ENCODE measurements around the gene ZFPM1. TPM values are rescaled to one million over a fixed set of nuclear protein-coding genes. Genes with fewer than 3 reads are reported as not detected.

The ZFPM1 gene
- total RNA-seq, 2 donors from 2014 or later = 1.7 to 2.4 TPM

GRCh38 chr16:88454523-88454947 lies 1.5 kb downstream of the ZFPM1 start:
- H3K4me3 ChIP-seq = peak overlapping the region; percentile 54 to 60
- peak overlapping the region; percentile 57 to 78 for H3K27ac ChIP-seq
- no peaks in the 10 kb centered on the region for H3K27me3 ChIP-seq

GRCh38 chr16:88455610-88456355 lies 2.7 kb downstream of the ZFPM1 start:
- peak overlapping the region; percentile 57 to 78 for H3K27ac ChIP-seq
- H3K4me3 ChIP-seq = peak overlapping the region; percentile 54 to 60
- H3K4me1 ChIP-seq = peaks cover 0 to 58% of the 10 kb centered on the region in 2 donors
- no peaks in the 10 kb centered on the region for H3K9me3 ChIP-seq
- TF ChIP-seq, protein P1, sequence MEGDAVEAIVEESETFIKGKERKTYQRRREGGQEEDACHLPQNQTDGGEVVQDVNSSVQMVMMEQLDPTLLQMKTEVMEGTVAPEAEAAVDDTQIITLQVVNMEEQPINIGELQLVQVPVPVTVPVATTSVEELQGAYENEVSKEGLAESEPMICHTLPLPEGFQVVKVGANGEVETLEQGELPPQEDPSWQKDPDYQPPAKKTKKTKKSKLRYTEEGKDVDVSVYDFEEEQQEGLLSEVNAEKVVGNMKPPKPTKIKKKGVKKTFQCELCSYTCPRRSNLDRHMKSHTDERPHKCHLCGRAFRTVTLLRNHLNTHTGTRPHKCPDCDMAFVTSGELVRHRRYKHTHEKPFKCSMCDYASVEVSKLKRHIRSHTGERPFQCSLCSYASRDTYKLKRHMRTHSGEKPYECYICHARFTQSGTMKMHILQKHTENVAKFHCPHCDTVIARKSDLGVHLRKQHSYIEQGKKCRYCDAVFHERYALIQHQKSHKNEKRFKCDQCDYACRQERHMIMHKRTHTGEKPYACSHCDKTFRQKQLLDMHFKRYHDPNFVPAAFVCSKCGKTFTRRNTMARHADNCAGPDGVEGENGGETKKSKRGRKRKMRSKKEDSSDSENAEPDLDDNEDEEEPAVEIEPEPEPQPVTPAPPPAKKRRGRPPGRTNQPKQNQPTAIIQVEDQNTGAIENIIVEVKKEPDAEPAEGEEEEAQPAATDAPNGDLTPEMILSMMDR (IDR thresholded peaks at IDR 0.05) = peak in 1 of 2 donors; percentile 6
- H3K27me3 ChIP-seq = no peaks in the 10 kb centered on the region
- no peaks in the 10 kb centered on the region for H3K36me3 ChIP-seq
- DNase-seq (ENCODE audit: low spot score) = no peak

More at GRCh38 chr16:88454523-88454947, 1.5 kb downstream of the ZFPM1 start:
- Histone ChIP-seq H3K36me3 (no peaks in the 10 kb centered on the region), H3K4me1 (peaks cover 0 to 52% of the 10 kb centered on the region in 2 donors), H3K9me3 (no peaks in the 10 kb centered on the region)
- no peak for DNase-seq (ENCODE audit: low spot score)
- TF ChIP-seq, protein P1 (IDR thresholded peaks at IDR 0.05) = no peak

DNA sequence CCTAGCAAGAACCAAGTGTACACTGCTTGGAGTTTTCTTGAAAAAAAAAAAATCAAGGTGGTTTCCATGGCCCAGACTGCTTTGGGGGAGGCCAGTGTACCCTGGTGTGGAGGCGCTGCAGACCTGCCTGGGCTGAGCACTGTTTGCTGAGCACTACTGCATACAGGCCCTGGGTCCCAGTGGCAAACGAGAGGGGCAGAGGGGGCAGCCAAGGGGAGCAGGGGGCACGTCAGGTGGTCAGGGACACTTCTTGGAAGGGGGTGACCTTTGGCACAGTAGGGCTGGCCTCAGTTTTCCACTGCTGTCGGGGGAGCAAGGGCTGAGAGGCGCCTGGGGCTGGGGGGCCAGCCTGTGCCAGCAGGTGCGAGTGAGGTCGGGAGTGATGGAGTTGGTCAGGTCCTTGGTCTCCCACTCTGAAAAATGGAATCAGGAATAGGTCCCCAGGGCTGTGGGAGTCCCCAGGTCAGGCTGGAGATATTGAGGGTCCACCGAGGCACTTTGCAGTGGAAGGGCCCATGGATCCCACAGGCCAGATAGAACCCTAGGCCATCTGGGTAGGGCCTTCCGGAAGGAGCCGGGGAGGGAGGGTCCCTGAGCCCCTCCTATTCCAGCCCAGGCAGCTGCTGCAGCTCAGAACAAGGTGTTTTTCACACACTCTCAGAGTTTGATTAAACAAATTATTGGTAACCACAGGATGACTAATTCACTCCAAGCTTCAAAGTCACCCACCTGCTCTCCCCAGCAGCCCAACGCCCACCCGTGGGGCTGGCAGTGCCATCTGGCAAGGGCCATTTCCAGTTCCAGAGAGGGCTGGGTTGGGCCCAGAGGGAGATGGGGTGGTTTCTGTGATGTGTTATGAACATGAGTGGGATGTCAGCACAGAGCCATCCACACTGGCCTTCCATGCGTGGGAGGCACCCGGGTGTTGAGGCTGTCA lies 3.5 kb downstream of the ZFPM1 start:
- no peaks in the 10 kb centered on the region for H3K36me3 ChIP-seq
- H3K4me1 ChIP-seq = peaks cover 0 to 65% of the 10 kb centered on the region in 2 donors
- no peak for DNase-seq (ENCODE audit: low spot score)
- peak overlapping the region in 1 of 2 donors; percentile 78 for H3K27ac ChIP-seq
- no peaks in the 10 kb centered on the region for H3K27me3 ChIP-seq
- no peaks in the 10 kb centered on the region for H3K9me3 ChIP-seq
- H3K4me3 ChIP-seq = peak overlapping the region in 1 of 2 donors; percentile 60
- TF ChIP-seq, protein P1 (IDR thresholded peaks at IDR 0.05) = no peak

GRCh38 chr16:88458039-88458772 lies 5.1 kb downstream of the ZFPM1 start:
- peaks cover 0 to 67% of the 10 kb centered on the region in 2 donors for H3K4me1 ChIP-seq
- peak overlapping the region in 1 of 2 donors; percentile 55 for H3K27ac ChIP-seq
- H3K36me3 ChIP-seq = no peaks in the 10 kb centered on the region
- DNase-seq (ENCODE audit: low spot score) = no peak
- TF ChIP-seq, protein P1 (IDR thresholded peaks at IDR 0.05) = no peak
- H3K27me3 ChIP-seq = no peaks in the 10 kb centered on the region
- H3K4me3 ChIP-seq = no peak overlapping the region
- no peaks in the 10 kb centered on the region for H3K9me3 ChIP-seq

GRCh38 chr16:88458773-88459235 lies 5.7 kb downstream of the ZFPM1 start:
- Histone ChIP-seq H3K27ac (peak overlapping the region in 1 of 2 donors; percentile 55), H3K36me3 (no peaks in the 10 kb centered on the region), H3K27me3 (no peaks in the 10 kb centered on the region), H3K9me3 (no peaks in the 10 kb centered on the region), H3K4me3 (no peak overlapping the region), H3K4me1 (peaks cover 0 to 67% of the 10 kb centered on the region in 2 donors)
- TF ChIP-seq, protein P1 (IDR thresholded peaks at IDR 0.05) = no peak
- DNase-seq (ENCODE audit: low spot score) = no peak
